Coronary artery (tissue), 2 donors: ENCODE measurements around the gene EML6.
"Not testable (repeated sequence)": the region's sequence is repeated elsewhere in the genome, so short reads cannot be mapped to it uniquely, and the experiment has no call there.

Experiments
- DNase-seq: peaks from one replicate; pipeline ENCODE4 v3.0.0-alpha.2; 2017; ENCODE audit warnings: low spot score
- H3K27ac ChIP-seq, 2 donors: fragments of 200-600 bp; sonication (generic); one replicate each; pipeline ENCODE4 v1.5.1; 2016 to 2019
- H3K4me3 ChIP-seq: fragments of 200-600 bp; sonication (generic); 2 replicates; pipeline ENCODE4 v1.5.1; 2016; ENCODE audit warnings: mild to moderate bottlenecking, moderate library complexity
- TF ChIP-seq, protein P1 (sequence below): fragments of 200-600 bp; sonication (generic); IDR thresholded peaks from one replicate; pipeline ENCODE4 v1.5.1; 2019; ENCODE audit warnings: antibody characterized with exemption

The EML6 gene

DNA sequence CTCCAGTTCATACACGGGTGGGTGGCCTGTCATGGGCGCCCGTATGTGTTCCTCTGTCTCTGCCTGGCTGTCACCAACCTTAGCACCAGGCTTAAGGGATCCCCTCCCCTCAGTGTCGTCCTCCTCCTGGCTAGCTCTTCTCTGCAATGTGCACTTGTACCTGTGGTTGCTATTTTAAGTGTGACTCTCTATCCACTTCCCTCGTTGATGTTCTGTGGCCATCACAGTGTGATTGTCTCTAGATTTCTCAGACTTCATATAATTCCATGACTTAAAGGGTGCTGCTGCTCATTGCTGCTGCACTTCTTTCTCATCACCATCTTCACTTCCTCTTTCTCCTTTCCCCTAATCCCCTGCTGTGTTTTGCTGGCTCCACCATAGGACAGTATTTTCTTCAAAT, 143.4 kb downstream of the EML6 start:
- Histone ChIP-seq H3K4me3 (no peak overlapping the region), H3K27ac (no peak overlapping the region)
- DNase-seq = no peak
- TF ChIP-seq, protein P1, sequence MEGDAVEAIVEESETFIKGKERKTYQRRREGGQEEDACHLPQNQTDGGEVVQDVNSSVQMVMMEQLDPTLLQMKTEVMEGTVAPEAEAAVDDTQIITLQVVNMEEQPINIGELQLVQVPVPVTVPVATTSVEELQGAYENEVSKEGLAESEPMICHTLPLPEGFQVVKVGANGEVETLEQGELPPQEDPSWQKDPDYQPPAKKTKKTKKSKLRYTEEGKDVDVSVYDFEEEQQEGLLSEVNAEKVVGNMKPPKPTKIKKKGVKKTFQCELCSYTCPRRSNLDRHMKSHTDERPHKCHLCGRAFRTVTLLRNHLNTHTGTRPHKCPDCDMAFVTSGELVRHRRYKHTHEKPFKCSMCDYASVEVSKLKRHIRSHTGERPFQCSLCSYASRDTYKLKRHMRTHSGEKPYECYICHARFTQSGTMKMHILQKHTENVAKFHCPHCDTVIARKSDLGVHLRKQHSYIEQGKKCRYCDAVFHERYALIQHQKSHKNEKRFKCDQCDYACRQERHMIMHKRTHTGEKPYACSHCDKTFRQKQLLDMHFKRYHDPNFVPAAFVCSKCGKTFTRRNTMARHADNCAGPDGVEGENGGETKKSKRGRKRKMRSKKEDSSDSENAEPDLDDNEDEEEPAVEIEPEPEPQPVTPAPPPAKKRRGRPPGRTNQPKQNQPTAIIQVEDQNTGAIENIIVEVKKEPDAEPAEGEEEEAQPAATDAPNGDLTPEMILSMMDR = no peak

DNA sequence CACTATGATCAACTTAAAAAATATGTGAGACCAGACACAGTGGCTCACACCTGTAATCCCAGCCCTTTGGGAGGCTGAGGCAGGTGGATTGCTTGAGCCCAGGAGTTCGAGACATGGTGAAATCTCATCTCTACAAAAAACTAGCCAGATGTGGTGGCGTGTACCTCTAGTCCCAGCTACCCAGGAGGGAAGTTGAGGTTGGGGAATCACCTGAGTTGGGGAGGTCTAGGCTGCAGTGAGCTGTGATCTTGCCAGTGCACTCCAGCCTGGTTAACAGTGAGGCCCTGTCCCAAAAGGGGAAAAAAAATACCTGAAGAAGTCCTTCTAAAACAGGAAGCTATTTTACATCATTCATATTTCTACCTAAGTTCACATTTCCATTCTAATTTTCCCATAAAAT, 144.0 kb downstream of the EML6 start:
- TF ChIP-seq, protein P1 = no peak
- DNase-seq = no peak
- Histone ChIP-seq H3K4me3 (no peak overlapping the region), H3K27ac (no peak overlapping the region)

DNA sequence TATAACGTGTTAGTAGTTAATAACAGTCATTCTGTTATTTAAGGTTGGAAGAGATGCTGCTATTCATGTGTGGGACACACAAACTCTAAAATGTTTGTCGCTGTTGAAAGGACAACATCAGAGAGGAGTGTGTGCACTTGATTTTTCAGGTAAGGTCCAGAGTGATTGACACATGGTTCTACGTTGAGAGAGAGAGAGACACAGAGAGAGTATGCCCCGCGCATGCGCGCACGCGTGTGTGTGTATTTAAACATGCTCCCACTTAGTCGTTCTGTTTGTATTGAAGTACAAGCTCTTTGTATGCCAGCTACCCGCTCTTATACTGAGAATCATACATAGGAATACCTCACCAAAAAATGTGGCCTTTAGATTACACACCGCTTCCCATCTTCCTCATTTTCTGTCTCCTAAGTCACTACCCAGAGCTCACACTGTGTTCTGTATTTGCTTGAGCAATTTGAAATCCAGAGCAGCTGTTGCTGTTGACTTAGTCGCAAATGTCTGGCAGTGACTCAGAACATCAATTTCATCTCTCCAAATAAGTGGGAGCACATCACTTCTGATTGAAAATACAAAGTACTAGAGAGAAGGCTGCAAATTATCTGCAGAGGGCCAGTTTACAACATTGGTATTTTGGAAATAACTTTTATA, 148.1 kb downstream of the EML6 start:
- TF ChIP-seq, protein P1 = no peak
- DNase-seq = no peak
- H3K4me3 ChIP-seq = no peak overlapping the region
- H3K27ac ChIP-seq = no peak overlapping the region

DNA sequence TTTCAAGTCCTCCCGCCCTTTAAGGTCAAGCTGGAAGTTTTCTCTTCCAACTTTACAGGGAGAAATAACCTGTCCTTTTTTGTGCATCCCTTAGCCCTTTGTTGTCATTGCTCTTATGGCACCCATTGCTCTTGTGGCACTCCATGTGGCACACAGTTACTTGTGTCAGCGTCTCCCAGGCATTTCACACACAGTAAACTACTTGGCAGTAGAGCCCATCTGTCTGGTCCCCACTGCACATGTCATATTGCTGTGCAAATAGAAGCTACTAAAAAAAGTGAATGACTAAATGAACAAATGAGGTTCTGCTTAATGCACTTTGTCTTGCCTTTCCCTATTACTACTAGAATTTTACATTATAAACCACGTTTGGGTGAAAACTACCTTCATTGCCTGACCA, 149.3 kb downstream of the EML6 start:
- TF ChIP-seq, protein P1 = no peak
- no peak for DNase-seq
- no peak overlapping the region for H3K4me3 ChIP-seq
- no peak overlapping the region for H3K27ac ChIP-seq

DNA sequence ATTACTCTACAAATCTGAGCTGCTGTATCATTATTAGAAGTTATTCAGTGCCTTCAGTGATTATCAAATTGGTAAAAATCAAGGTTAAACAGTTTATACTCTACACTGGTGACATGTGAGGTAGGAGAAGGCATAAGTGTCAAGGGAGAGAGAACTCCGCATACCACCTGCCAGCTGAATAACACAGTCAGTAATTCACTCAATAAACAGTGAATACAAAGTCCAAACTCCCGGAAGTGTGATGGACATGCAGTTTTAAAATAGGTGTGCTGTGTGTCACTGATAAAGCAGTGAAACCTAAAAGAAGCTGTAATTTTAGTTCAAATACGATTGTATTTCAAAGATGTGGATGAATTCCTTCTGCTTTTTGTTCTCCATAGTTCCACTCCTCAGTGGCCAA, 149.8 kb downstream of the EML6 start:
- not testable (repeated sequence) for DNase-seq, H3K27ac ChIP-seq, H3K4me3 ChIP-seq

DNA sequence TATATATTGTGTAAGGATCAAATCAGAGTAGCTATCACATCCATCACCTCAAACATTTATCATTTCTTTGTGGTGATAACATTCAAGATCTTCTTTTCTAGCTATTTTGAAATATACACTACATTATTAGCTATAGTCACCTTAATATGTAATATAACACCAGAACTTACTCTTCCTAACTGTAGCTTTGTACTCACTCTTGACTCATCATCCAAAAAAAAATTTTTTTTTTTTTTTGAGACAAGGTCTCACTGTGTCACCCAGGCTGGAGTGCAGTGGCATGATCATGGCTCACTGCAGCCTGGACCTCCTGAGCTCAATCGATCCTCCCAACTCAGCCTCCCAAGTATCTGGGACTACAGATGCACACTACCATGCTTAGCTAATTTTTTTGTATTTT, 153.3 kb downstream of the EML6 start:
- Histone ChIP-seq H3K27ac (no peak overlapping the region), H3K4me3 (no peak overlapping the region)
- no peak for DNase-seq
- TF ChIP-seq, protein P1 = no peak

DNA sequence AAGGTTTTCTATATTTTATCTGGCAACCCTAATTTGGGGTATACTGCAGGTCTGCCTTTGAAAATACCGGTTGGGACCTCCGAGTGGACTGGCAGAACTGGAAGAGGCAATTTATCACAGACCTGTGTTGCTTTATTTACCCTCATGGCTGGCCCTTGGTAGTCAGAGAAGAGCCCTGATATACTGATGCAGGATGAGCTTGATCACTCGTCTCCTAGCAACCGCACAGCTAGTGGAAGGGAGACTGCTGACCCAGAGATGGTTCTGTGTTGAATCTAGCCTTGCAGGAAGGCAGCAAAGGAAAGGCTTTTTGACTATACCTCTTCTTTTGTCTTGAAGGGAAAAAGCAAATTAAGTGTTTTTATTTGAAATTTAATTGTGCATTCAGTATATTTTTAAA, 154.7 kb downstream of the EML6 start:
- DNase-seq = no peak
- TF ChIP-seq, protein P1 = no peak
- Histone ChIP-seq H3K4me3 (no peak overlapping the region), H3K27ac (no peak overlapping the region)

DNA sequence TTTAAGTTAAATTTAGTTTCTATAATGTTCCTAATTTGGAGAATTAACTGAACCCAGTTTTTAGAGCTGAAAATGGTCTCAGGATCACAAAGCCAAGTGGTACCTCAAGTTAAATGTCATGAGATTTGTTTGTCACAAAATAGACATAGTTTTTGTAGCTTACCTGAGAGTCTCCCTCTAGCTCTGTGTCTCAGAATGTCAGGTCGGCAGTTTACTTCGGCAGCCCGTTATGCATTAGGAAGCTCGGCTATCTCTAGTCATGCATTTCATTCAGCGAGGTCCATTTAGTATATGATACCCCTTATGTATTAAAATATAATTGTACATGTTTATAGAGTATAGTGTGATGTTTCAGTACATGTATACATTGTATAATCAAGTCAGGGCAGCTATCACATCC, 155.6 kb downstream of the EML6 start:
- H3K27ac ChIP-seq = no peak overlapping the region
- H3K4me3 ChIP-seq = no peak overlapping the region
- TF ChIP-seq, protein P1 = no peak
- DNase-seq = no peak
